GM12872 (cell line): ENCODE measurements around the gene SETDB2.
A peak's percentile ranks its signal among the peaks of the same experiment; 100 is the strongest.

Source experiments
- TF ChIP-seq, protein P1 (sequence below): IDR thresholded peaks from 3 replicates; pipeline ENCODE4 v1.5.1; 2011; ENCODE audit warnings: low read depth, mild to moderate bottlenecking, low read length, moderate library complexity; ENCODE audit not compliant: insufficient read depth

SETDB2 gene, protein sequence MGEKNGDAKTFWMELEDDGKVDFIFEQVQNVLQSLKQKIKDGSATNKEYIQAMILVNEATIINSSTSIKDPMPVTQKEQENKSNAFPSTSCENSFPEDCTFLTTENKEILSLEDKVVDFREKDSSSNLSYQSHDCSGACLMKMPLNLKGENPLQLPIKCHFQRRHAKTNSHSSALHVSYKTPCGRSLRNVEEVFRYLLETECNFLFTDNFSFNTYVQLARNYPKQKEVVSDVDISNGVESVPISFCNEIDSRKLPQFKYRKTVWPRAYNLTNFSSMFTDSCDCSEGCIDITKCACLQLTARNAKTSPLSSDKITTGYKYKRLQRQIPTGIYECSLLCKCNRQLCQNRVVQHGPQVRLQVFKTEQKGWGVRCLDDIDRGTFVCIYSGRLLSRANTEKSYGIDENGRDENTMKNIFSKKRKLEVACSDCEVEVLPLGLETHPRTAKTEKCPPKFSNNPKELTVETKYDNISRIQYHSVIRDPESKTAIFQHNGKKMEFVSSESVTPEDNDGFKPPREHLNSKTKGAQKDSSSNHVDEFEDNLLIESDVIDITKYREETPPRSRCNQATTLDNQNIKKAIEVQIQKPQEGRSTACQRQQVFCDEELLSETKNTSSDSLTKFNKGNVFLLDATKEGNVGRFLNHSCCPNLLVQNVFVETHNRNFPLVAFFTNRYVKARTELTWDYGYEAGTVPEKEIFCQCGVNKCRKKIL

DNA sequence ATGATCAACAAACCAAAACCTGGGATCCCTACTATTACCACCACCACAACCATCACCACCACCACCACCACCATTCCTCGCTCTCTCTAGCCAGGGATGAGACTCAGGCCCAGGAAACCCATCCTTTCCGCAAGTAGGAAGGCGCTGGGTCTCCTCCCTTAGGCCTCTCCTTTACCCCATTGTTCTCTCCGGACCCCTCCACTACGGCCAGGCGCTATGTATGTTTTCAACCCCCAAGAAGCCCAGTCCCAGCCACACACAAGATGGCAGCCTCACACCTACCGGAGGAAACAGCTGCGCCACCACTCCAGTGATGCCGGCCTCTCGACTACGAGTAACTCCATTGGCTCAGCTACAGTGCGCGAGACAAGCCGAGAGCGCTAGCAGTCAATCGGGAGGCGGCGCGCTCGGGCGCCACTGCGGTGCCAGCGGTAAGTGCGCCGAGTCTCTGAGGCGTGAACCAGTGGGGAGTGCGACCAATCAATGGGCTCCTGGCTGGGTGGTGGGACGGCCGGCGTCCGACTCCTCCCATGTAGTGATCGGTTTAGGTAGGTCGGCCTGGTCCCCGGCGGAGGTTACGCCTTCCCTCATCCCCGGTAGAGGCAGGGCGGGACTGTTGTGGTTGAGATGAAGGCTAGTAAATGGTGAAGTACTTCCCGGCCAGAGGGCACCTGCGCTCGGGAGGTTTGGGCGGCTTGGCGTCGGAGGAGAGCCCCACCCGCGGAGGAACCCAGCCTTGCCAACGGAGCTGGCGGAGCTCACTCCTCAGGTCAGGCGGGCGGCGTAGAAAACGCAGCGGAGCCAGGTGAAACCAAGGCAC is at the start of gene SETDB2, which contains the start of gene CAB39L:
TSS of gene SETDB2 (plus strand) at position 571 of the 820 bp plus-strand sequence. CDS start 7,620 bp downstream, outside the sequence.
TSS of gene CAB39L (minus strand) at position 361 of the 820 bp plus-strand sequence. CDS start 61,154 bp downstream, outside the sequence.
- TF ChIP-seq, protein P1, sequence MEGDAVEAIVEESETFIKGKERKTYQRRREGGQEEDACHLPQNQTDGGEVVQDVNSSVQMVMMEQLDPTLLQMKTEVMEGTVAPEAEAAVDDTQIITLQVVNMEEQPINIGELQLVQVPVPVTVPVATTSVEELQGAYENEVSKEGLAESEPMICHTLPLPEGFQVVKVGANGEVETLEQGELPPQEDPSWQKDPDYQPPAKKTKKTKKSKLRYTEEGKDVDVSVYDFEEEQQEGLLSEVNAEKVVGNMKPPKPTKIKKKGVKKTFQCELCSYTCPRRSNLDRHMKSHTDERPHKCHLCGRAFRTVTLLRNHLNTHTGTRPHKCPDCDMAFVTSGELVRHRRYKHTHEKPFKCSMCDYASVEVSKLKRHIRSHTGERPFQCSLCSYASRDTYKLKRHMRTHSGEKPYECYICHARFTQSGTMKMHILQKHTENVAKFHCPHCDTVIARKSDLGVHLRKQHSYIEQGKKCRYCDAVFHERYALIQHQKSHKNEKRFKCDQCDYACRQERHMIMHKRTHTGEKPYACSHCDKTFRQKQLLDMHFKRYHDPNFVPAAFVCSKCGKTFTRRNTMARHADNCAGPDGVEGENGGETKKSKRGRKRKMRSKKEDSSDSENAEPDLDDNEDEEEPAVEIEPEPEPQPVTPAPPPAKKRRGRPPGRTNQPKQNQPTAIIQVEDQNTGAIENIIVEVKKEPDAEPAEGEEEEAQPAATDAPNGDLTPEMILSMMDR, result peak; percentile 40; the same call in 2 of the 3 replicates

DNA sequence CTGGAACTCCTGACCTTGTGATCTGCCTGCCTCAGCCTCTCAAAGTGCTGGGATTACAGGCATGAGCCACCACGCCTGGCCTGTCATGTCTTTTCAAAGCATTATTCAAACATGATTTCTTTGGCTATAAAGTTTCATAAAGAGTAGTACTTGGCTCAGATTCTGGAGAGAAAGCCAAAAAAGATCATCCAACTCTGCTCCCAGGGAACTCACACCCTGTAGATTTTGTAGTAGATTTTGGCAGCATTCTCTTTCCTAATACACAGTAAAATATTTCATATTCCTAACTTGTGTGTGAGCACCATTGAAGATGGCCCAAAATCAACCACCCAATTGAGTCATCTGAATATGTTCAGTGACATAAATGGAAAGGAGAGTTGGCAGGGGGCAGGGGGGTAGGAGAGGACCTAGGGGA is 48.6 kb upstream of the SETDB2 start:
- TF ChIP-seq, protein P1, result no peak

DNA sequence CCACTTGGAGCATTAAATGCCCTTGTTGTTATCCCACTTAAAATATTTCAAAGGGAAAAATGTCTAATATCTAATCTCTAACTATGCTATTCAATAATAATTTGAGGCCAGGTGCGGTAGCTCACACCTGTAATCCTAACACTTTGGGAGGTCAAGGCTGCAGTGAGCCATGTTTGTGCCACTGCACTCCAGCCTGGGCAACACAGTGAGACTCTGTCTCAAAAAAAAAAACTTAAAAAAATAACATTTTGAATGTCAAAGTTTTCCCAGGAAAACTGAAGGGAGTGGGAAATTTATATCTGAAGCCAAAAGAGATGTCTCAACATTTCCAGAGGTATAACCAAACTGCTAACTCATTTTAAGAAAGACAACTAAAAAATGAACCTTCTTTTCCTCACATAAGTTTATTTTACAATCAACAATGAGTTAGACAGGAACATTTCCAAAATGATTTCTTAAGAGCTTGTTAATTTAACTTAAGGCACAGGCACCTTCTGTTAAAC is 48.1 kb upstream of the SETDB2 start:
- TF ChIP-seq, protein P1, result no peak

DNA sequence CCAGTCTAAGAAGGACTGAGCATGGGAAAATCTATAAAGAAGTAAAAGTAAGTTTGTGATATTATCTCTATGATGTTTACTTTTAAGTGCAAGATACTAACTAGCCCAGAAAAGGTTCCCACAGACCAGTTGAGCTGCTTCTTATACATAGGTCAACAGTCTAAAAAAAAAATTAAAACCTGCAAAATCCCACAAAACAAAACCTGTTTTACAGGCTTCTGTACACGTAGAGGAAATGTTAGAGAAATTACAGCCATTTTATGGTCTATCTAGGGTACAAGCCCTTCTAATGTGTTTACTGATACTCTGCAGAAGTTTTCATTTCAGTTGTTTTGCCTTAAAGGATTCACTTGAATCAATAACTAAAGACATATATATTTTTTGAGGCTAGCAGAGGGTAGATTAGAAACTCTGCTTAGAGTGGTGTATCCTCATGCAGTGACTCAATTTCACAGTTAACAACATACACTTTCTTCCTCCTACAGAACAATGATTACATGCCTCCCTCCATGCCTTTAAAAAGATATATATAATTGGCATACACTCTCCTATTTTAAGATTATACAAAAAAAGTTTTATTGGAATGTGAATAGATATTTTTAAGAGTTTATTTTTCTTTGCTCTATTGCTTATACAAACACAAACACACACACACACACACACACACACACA is 44.1 kb upstream of the SETDB2 start:
- TF ChIP-seq, protein P1, result no peak

DNA sequence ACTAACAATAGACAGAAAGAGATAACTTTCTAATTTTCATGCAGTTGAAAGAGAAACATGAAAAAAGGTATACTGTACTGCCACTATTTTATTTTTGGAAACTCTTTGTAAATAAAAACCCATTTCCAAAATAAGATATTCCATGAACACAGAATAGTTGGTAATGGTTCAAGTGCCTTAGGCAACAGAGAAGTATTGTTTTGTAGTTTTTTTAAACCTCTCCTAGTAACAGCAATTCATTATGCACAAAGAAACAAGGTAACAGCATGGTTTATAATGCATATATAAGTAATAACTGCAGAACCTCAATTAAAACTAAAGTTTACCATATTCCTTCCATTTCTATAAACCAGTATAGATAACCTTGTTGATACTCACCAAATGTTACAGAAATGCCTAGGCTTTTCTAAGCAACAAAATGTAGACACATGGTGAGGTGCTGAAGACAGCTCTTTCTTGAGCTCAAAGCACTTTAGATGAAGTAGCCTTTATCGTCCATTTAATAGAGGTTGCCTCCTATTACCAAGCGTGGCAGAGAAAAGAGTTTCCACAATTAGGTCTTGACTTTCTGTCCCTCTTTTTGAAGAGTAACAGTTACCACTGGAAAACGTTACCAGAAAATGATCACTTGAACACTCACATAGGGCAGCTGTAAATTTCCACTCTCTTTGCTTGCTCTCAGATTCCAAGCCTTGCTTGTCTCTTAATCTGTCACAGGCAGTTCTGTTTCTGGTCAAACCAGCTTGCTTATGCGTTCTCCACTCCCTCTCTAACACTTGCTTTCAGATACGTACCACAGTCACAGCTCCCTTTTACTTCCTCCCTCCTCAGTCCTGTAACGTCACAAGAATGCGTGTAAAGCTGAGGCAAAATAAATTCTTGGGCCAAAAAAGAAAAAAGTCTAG is 43.1 kb upstream of the SETDB2 start:
- TF ChIP-seq, protein P1, result no peak

DNA sequence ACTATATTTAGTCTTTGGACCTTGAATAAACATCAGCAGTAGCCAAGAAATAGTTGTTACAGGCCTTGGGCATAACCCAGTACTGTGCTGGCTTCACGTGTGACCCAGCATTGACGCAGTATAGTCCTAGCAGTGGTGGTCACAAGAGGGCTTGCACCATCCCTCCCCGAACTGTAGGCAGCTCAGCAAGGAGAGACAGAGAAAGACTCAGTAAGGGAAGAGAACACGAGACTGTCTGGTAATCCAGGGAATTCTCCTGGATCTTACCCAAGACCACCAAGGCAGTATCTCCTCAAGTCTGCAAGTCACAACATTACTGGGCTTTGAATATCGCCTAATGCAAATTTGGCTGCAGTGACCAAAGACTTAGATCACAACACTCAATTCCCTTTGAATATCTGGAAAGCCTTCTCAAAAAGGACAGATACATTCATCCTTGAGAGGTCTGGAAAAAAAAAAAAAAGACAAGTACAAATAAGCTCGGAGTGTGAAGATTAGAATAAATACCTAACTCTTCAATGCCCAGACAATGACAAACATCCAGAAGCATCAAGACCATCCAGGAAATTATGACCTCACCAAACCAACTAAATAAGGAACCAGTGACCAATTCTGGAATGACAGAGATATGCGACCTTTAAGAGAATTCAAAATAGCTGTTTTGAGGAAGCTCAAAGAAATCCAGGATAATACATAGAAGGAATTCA is 39.9 kb upstream of the SETDB2 start:
- TF ChIP-seq, protein P1, result no peak
